WTC11 (cell line): Measurements from ENCODE around the gene ZBTB24. TPM values are rescaled to one million over a fixed set of nuclear protein-coding genes. Genes with fewer than 3 reads are reported as not detected.

Experiments
- ATAC-seq: fragments of 200-7000 bp; cut with Tn5 transposase; 2 replicates; pipeline ENCODE4 v1.10.0; 2021; ENCODE audit warnings: mild to moderate bottlenecking, moderate library complexity
- CTCF ChIA-PET: fragments of 300-600 bp; sonication (Branson Sonifier 250); formaldehyde crosslinking; loops from one replicate; lab custom pipeline; 2021; ENCODE audit warnings: antibody characterized with exemption; lab: Charles Lee
- POLR2A ChIA-PET: fragments of 350-600 bp; sonication (Branson Sonifier 250); formaldehyde crosslinking; loops from one replicate; lab custom pipeline; 2021; ENCODE audit warnings: antibody characterized with exemption; lab: Charles Lee
- DNase-seq: peaks from one replicate; pipeline ENCODE4 v3.0.0; 2021; ENCODE audit warnings: low spot score
- H3K27ac Mint-ChIP-seq: 2 replicates; pipeline ENCODE4 v1.8.0; 2021; ENCODE audit warnings: mixed read lengths
- H3K27me3 Mint-ChIP-seq: 2 replicates; pipeline ENCODE4 v1.8.0; 2021; ENCODE audit warnings: low read depth, mild to moderate bottlenecking, moderate library complexity, mixed read lengths
- H3K36me3 Mint-ChIP-seq: 2 replicates; pipeline ENCODE4 v1.8.0; 2021; ENCODE audit warnings: mixed read lengths
- H3K4me1 Mint-ChIP-seq: 2 replicates; pipeline ENCODE4 v1.8.0; 2022; ENCODE audit warnings: mixed read lengths
- H3K4me3 Mint-ChIP-seq: 2 replicates; pipeline ENCODE4 v1.8.0; 2021; ENCODE audit warnings: mild to moderate bottlenecking, moderate library complexity, mixed read lengths
- H3K9me3 Mint-ChIP-seq: 2 replicates; pipeline ENCODE4 v1.8.0; 2021; ENCODE audit warnings: mixed read lengths
- FOXK1 ChIP-seq: sonication (generic); formaldehyde crosslinking; IDR thresholded peaks from 2 replicates; pipeline ENCODE4 v1.8.0; 2022; ENCODE audit warnings: mild to moderate bottlenecking, moderate library complexity, missing genetic modification reagents
- GABPB1 ChIP-seq: sonication (generic); formaldehyde crosslinking; IDR thresholded peaks from 2 replicates; pipeline ENCODE4 v1.8.1; 2023; ENCODE audit warnings: mild to moderate bottlenecking, missing genetic modification reagents
- IRF2 ChIP-seq: sonication (generic); formaldehyde crosslinking; IDR thresholded peaks from 2 replicates; pipeline ENCODE4 v1.8.0; 2022; ENCODE audit warnings: low read depth, missing genetic modification reagents, borderline replicate concordance
- KAT7 ChIP-seq: sonication (generic); formaldehyde crosslinking; IDR thresholded peaks from 2 replicates; pipeline ENCODE4 v1.8.1; 2023; ENCODE audit warnings: missing genetic modification reagents, mild to moderate bottlenecking, borderline replicate concordance
- NFYB ChIP-seq: sonication (generic); formaldehyde crosslinking; conservative IDR thresholded peaks from 2 replicates; pipeline ENCODE4 v1.8.0; 2022; ENCODE audit warnings: low read depth, missing genetic modification reagents
- NR2C2 ChIP-seq: sonication (generic); formaldehyde crosslinking; IDR thresholded peaks from 2 replicates; pipeline ENCODE4 v1.8.0; 2022; ENCODE audit warnings: mild to moderate bottlenecking, missing genetic modification reagents
- SMAD3 ChIP-seq: sonication (generic); formaldehyde crosslinking; IDR thresholded peaks from 2 replicates; pipeline ENCODE4 v1.8.0; 2022; ENCODE audit warnings: missing genetic modification reagents, mild to moderate bottlenecking, borderline replicate concordance
- TCF7 ChIP-seq: sonication (generic); formaldehyde crosslinking; IDR thresholded peaks from 2 replicates; pipeline ENCODE4 v1.8.0; 2022; ENCODE audit warnings: mild to moderate bottlenecking, low read depth, missing genetic modification reagents, moderate library complexity
- TEAD4 ChIP-seq: sonication (generic); formaldehyde crosslinking; IDR thresholded peaks from 2 replicates; pipeline ENCODE4 v1.8.0; 2022; ENCODE audit warnings: mild to moderate bottlenecking, missing genetic modification reagents
- total RNA-seq: library from RNA; stranded (reverse); gene quantifications from 3 replicates; pipeline ENCODE4 v1.2.3, GENCODE V29; 2021
- TF ChIP-seq, protein P1 (sequence below): sonication (generic); formaldehyde crosslinking; IDR thresholded peaks from 2 replicates; pipeline ENCODE4 v1.8.0; 2022; ENCODE audit warnings: mild to moderate bottlenecking, missing genetic modification reagents
- TF ChIP-seq, protein P2 (sequence below): sonication (generic); formaldehyde crosslinking; IDR thresholded peaks from 2 replicates; pipeline ENCODE4 v1.8.0; 2022; ENCODE audit warnings: mild to moderate bottlenecking, missing genetic modification reagents
- TF ChIP-seq, protein P3 (sequence below): sonication (generic); formaldehyde crosslinking; IDR thresholded peaks from 2 replicates; pipeline ENCODE4 v1.8.1; 2022; ENCODE audit warnings: low read depth, missing genetic modification reagents, borderline replicate concordance
- TF ChIP-seq, protein P4 (sequence below): sonication (generic); formaldehyde crosslinking; IDR thresholded peaks from 2 replicates; pipeline ENCODE4 v1.8.1; 2023; ENCODE audit warnings: mild to moderate bottlenecking, missing genetic modification reagents, borderline replicate concordance
- TF ChIP-seq, protein P5 (sequence below): sonication (generic); formaldehyde crosslinking; IDR thresholded peaks from 2 replicates; pipeline ENCODE4 v1.8.0; 2023; ENCODE audit warnings: mild to moderate bottlenecking, missing genetic modification reagents
- TF ChIP-seq, protein P6 (sequence below): sonication (generic); formaldehyde crosslinking; IDR thresholded peaks from 2 replicates; pipeline ENCODE4 v1.8.1; 2022; ENCODE audit warnings: low read depth, mild to moderate bottlenecking, moderate library complexity, missing genetic modification reagents, borderline replicate concordance
- TF ChIP-seq, protein P7 (sequence below): fragments of 250-450 bp; sonication (Bioruptor Pico); IDR thresholded peaks from 2 replicates; pipeline ENCODE4 v1.9.0; 2021; ENCODE audit warnings: mild to moderate bottlenecking
- TF ChIP-seq, protein P8 (sequence below): fragments of 250-450 bp; sonication (Bioruptor Pico); IDR thresholded peaks from 2 replicates; pipeline ENCODE4 v1.9.0; 2021; ENCODE audit warnings: mild to moderate bottlenecking
- TF ChIP-seq, protein P9 (sequence below): sonication (generic); formaldehyde crosslinking; IDR thresholded peaks from 2 replicates; pipeline ENCODE4 v1.8.0; 2022; ENCODE audit warnings: mild to moderate bottlenecking, missing genetic modification reagents
- TF ChIP-seq, protein P10 (sequence below): sonication (generic); formaldehyde crosslinking; conservative IDR thresholded peaks from 2 replicates; pipeline ENCODE4 v1.8.1; 2022; ENCODE audit warnings: mild to moderate bottlenecking, missing genetic modification reagents

Gene ZBTB24
- total RNA-seq, 1 experiment from 2014 or later, result 14.7 TPM

DNA sequence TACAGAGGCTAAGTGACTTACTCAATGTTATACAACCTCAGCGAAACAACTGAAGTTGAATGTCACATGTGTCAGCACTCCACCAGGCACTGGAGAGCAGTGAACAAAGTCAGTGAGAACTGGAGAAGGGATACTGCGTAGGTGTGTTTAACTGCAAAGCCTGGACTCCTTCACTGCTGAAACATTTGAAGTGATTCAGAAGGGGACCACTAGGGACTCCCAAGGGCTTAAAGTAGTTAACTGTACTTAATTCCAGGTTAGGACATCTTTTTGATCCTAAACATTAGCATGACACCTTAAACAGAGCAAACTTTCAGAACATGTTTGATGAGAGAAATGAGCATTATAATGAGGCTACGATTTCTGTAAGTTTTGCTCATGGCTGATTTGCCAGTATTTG is 45.0 kb upstream of the ZBTB24 start:
- no peak overlapping the region for H3K4me3 Mint-ChIP-seq
- H3K27me3 Mint-ChIP-seq, result no peaks in the 10 kb centered on the region; the same call in 1 of the 2 replicates
- CTCF ChIA-PET, result interaction anchor here (0.6 to 2.4 kb wide), 8 partner anchors 17 to 652 kb away, joined by 3 to 10 read pairs (median 4); partner anchors contain the start of gene CDC40
- H3K9me3 Mint-ChIP-seq, result peaks cover 33% of the 10 kb centered on the region
- peaks cover 12% of the 10 kb centered on the region for H3K4me1 Mint-ChIP-seq
- H3K36me3 Mint-ChIP-seq, result peaks cover 14% of the 10 kb centered on the region
- no peak overlapping the region for H3K27ac Mint-ChIP-seq
- DNase-seq (no peak), ATAC-seq (peak; percentile 69)
- TF ChIP-seq, protein P1, sequence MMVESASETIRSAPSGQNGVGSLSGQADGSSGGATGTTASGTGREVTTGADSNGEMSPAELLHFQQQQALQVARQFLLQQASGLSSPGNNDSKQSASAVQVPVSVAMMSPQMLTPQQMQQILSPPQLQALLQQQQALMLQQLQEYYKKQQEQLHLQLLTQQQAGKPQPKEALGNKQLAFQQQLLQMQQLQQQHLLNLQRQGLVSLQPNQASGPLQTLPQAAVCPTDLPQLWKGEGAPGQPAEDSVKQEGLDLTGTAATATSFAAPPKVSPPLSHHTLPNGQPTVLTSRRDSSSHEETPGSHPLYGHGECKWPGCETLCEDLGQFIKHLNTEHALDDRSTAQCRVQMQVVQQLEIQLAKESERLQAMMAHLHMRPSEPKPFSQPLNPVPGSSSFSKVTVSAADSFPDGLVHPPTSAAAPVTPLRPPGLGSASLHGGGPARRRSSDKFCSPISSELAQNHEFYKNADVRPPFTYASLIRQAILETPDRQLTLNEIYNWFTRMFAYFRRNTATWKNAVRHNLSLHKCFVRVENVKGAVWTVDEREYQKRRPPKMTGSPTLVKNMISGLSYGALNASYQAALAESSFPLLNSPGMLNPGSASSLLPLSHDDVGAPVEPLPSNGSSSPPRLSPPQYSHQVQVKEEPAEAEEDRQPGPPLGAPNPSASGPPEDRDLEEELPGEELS (CRISPR knock-in tag), result no peak
- TF ChIP-seq, protein P2, sequence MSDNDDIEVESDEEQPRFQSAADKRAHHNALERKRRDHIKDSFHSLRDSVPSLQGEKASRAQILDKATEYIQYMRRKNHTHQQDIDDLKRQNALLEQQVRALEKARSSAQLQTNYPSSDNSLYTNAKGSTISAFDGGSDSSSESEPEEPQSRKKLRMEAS (CRISPR knock-in tag), result no peak
- no peak for TF ChIP-seq GABPB1
- TF ChIP-seq IRF2, result no peak
- TF ChIP-seq FOXK1, result no peak
- TF ChIP-seq, protein P3, sequence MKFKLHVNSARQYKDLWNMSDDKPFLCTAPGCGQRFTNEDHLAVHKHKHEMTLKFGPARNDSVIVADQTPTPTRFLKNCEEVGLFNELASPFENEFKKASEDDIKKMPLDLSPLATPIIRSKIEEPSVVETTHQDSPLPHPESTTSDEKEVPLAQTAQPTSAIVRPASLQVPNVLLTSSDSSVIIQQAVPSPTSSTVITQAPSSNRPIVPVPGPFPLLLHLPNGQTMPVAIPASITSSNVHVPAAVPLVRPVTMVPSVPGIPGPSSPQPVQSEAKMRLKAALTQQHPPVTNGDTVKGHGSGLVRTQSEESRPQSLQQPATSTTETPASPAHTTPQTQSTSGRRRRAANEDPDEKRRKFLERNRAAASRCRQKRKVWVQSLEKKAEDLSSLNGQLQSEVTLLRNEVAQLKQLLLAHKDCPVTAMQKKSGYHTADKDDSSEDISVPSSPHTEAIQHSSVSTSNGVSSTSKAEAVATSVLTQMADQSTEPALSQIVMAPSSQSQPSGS (CRISPR knock-in tag), result no peak
- TF ChIP-seq, protein P4, sequence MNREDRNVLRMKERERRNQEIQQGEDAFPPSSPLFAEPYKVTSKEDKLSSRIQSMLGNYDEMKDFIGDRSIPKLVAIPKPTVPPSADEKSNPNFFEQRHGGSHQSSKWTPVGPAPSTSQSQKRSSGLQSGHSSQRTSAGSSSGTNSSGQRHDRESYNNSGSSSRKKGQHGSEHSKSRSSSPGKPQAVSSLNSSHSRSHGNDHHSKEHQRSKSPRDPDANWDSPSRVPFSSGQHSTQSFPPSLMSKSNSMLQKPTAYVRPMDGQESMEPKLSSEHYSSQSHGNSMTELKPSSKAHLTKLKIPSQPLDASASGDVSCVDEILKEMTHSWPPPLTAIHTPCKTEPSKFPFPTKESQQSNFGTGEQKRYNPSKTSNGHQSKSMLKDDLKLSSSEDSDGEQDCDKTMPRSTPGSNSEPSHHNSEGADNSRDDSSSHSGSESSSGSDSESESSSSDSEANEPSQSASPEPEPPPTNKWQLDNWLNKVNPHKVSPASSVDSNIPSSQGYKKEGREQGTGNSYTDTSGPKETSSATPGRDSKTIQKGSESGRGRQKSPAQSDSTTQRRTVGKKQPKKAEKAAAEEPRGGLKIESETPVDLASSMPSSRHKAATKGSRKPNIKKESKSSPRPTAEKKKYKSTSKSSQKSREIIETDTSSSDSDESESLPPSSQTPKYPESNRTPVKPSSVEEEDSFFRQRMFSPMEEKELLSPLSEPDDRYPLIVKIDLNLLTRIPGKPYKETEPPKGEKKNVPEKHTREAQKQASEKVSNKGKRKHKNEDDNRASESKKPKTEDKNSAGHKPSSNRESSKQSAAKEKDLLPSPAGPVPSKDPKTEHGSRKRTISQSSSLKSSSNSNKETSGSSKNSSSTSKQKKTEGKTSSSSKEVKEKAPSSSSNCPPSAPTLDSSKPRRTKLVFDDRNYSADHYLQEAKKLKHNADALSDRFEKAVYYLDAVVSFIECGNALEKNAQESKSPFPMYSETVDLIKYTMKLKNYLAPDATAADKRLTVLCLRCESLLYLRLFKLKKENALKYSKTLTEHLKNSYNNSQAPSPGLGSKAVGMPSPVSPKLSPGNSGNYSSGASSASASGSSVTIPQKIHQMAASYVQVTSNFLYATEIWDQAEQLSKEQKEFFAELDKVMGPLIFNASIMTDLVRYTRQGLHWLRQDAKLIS (CRISPR knock-in tag), result no peak
- TF ChIP-seq, protein P5, sequence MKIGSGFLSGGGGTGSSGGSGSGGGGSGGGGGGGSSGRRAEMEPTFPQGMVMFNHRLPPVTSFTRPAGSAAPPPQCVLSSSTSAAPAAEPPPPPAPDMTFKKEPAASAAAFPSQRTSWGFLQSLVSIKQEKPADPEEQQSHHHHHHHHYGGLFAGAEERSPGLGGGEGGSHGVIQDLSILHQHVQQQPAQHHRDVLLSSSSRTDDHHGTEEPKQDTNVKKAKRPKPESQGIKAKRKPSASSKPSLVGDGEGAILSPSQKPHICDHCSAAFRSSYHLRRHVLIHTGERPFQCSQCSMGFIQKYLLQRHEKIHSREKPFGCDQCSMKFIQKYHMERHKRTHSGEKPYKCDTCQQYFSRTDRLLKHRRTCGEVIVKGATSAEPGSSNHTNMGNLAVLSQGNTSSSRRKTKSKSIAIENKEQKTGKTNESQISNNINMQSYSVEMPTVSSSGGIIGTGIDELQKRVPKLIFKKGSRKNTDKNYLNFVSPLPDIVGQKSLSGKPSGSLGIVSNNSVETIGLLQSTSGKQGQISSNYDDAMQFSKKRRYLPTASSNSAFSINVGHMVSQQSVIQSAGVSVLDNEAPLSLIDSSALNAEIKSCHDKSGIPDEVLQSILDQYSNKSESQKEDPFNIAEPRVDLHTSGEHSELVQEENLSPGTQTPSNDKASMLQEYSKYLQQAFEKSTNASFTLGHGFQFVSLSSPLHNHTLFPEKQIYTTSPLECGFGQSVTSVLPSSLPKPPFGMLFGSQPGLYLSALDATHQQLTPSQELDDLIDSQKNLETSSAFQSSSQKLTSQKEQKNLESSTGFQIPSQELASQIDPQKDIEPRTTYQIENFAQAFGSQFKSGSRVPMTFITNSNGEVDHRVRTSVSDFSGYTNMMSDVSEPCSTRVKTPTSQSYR, result no peak
- TF ChIP-seq, protein P6, sequence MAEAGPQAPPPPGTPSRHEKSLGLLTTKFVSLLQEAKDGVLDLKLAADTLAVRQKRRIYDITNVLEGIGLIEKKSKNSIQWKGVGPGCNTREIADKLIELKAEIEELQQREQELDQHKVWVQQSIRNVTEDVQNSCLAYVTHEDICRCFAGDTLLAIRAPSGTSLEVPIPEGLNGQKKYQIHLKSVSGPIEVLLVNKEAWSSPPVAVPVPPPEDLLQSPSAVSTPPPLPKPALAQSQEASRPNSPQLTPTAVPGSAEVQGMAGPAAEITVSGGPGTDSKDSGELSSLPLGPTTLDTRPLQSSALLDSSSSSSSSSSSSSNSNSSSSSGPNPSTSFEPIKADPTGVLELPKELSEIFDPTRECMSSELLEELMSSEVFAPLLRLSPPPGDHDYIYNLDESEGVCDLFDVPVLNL, result no peak
- TF ChIP-seq, protein P7, sequence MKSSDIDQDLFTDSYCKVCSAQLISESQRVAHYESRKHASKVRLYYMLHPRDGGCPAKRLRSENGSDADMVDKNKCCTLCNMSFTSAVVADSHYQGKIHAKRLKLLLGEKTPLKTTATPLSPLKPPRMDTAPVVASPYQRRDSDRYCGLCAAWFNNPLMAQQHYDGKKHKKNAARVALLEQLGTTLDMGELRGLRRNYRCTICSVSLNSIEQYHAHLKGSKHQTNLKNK (CRISPR knock-in tag), result no peak
- no peak for TF ChIP-seq NR2C2 (CRISPR knock-in tag)
- TF ChIP-seq, protein P8, sequence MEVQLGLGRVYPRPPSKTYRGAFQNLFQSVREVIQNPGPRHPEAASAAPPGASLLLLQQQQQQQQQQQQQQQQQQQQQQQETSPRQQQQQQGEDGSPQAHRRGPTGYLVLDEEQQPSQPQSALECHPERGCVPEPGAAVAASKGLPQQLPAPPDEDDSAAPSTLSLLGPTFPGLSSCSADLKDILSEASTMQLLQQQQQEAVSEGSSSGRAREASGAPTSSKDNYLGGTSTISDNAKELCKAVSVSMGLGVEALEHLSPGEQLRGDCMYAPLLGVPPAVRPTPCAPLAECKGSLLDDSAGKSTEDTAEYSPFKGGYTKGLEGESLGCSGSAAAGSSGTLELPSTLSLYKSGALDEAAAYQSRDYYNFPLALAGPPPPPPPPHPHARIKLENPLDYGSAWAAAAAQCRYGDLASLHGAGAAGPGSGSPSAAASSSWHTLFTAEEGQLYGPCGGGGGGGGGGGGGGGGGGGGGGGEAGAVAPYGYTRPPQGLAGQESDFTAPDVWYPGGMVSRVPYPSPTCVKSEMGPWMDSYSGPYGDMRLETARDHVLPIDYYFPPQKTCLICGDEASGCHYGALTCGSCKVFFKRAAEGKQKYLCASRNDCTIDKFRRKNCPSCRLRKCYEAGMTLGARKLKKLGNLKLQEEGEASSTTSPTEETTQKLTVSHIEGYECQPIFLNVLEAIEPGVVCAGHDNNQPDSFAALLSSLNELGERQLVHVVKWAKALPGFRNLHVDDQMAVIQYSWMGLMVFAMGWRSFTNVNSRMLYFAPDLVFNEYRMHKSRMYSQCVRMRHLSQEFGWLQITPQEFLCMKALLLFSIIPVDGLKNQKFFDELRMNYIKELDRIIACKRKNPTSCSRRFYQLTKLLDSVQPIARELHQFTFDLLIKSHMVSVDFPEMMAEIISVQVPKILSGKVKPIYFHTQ (CRISPR knock-in tag), result no peak
- no peak for TF ChIP-seq KAT7 (CRISPR knock-in tag)
- TF ChIP-seq, protein P9, sequence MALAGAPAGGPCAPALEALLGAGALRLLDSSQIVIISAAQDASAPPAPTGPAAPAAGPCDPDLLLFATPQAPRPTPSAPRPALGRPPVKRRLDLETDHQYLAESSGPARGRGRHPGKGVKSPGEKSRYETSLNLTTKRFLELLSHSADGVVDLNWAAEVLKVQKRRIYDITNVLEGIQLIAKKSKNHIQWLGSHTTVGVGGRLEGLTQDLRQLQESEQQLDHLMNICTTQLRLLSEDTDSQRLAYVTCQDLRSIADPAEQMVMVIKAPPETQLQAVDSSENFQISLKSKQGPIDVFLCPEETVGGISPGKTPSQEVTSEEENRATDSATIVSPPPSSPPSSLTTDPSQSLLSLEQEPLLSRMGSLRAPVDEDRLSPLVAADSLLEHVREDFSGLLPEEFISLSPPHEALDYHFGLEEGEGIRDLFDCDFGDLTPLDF (CRISPR knock-in tag), result no peak
- TF ChIP-seq TEAD4, result no peak
- TF ChIP-seq SMAD3 (CRISPR knock-in tag), result no peak
- TF ChIP-seq NFYB (CRISPR knock-in tag), result no peak
- TF ChIP-seq TCF7 (CRISPR knock-in tag), result no peak
- TF ChIP-seq, protein P10, sequence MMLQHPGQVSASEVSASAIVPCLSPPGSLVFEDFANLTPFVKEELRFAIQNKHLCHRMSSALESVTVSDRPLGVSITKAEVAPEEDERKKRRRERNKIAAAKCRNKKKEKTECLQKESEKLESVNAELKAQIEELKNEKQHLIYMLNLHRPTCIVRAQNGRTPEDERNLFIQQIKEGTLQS, result no peak
- POLR2A ChIA-PET, result no interaction called here
